IPS DF 6.9 (cell line): Measurements from ENCODE around the gene SUSD3.
"Not testable (repeated sequence)": the region's sequence is repeated elsewhere in the genome, so short reads cannot be mapped to it uniquely, and the experiment has no call there.

Experiments
- DNase-seq: peaks from one replicate; pipeline ENCODE4 v3.0.0-alpha.2; 2013; ENCODE audit warnings: low read depth, low spot score
- H3K27ac ChIP-seq: one replicate; pipeline ENCODE4 v1.5.1; 2013; ENCODE audit warnings: low read length, control low read depth
- H3K27me3 ChIP-seq: 2 replicates; pipeline ENCODE4 v1.6.1; 2013; ENCODE audit warnings: mild to moderate bottlenecking, low read length; ENCODE audit not compliant: control insufficient read depth, insufficient read depth
- H3K36me3 ChIP-seq: 2 replicates; pipeline ENCODE4 v1.6.1; 2013; ENCODE audit warnings: low read length; ENCODE audit not compliant: control insufficient read depth, insufficient read depth
- H3K4me1 ChIP-seq: 2 replicates; pipeline ENCODE4 v1.6.1; 2013; ENCODE audit warnings: low read length; ENCODE audit not compliant: control insufficient read depth, insufficient read depth
- H3K4me3 ChIP-seq: 2 replicates; pipeline ENCODE4 v1.5.1; 2013; ENCODE audit warnings: mild to moderate bottlenecking, low read length
- H3K9me3 ChIP-seq: 2 replicates; pipeline ENCODE4 v1.6.1; 2013; ENCODE audit warnings: low read length, inconsistent platforms; ENCODE audit not compliant: control insufficient read depth, insufficient read depth
- WGBS: extraction: QIAGEN DNeasy Blood & Tissue Kit; methylation state at CpG from one replicate; pipeline ENCODE4 v1.1.7; 2013; ENCODE audit warnings: mixed read lengths, missing lambda C conversion rate; ENCODE audit not compliant: insufficient read length, insufficient coverage; 5-methylcytosine and 5-hydroxymethylcytosine counted together

Gene SUSD3

GRCh38 chr9:93112116-93112863 lies 53.8 kb downstream of the SUSD3 start:
- Histone ChIP-seq H3K27ac (no peak overlapping the region), H3K36me3 (0 out of 2 replicates have a peak, but pooled peaks cover 2% of the 10 kb centered on the region), H3K9me3 (no peaks in the 10 kb centered on the region), H3K4me3 (no peak overlapping the region), H3K27me3 (no peaks in the 10 kb centered on the region), H3K4me1 (peaks cover 8% of the 10 kb centered on the region)
- DNase-seq = no peak
- WGBS = no CpG with 5 or more reads among the region's 15 CpGs

- no CpG with 5 or more reads among the region's 13 CpGs for WGBS
- DNase-seq = no peak
- Histone ChIP-seq H3K27ac (no peak overlapping the region), H3K4me1 (peaks cover 8% of the 10 kb centered on the region), H3K27me3 (no peaks in the 10 kb centered on the region), H3K36me3 (0 out of 2 replicates have a peak, but pooled peaks cover 2% of the 10 kb centered on the region), H3K9me3 (no peaks in the 10 kb centered on the region), H3K4me3 (no peak overlapping the region)
These were observed 54.4 kb downstream of the SUSD3 start for GRCh38 chr9:93112864-93113389.

GRCh38 chr9:93114169-93114983 lies 55.9 kb downstream of the SUSD3 start:
- DNase-seq = no peak
- Histone ChIP-seq H3K27me3 (no peaks in the 10 kb centered on the region), H3K27ac (no peak overlapping the region), H3K4me1 (peaks cover 8% of the 10 kb centered on the region), H3K4me3 (no peak overlapping the region), H3K9me3 (no peaks in the 10 kb centered on the region), H3K36me3 (0 out of 2 replicates have a peak, but pooled peaks cover 2% of the 10 kb centered on the region)
- no CpG with 5 or more reads among the region's 17 CpGs for WGBS

- DNase-seq = no peak
These were observed 56.5 kb downstream of the SUSD3 start for GRCh38 chr9:93114984-93115335.

GRCh38 chr9:93115486-93116071 lies 57.1 kb downstream of the SUSD3 start:
- Histone ChIP-seq H3K27ac (no peak overlapping the region), H3K4me1 (peaks cover 8% of the 10 kb centered on the region), H3K9me3 (no peaks in the 10 kb centered on the region), H3K27me3 (no peaks in the 10 kb centered on the region), H3K36me3 (0 out of 2 replicates have a peak, but pooled peaks cover 2% of the 10 kb centered on the region), H3K4me3 (no peak overlapping the region)
- 100% methylated on average over 3 of the region's 3 CpGs for WGBS
- DNase-seq = no peak

More at GRCh38 chr9:93114984-93115335, 56.5 kb downstream of the SUSD3 start:
- no peak overlapping the region for H3K4me3 ChIP-seq
- peaks cover 8% of the 10 kb centered on the region for H3K4me1 ChIP-seq
- H3K27ac ChIP-seq = no peak overlapping the region
- H3K9me3 ChIP-seq = no peaks in the 10 kb centered on the region
- H3K27me3 ChIP-seq = no peaks in the 10 kb centered on the region
- no CpG with 5 or more reads among the region's 5 CpGs for WGBS
- 0 out of 2 replicates have a peak, but pooled peaks cover 2% of the 10 kb centered on the region for H3K36me3 ChIP-seq

- H3K9me3 ChIP-seq = no peaks in the 10 kb centered on the region
- no peak for DNase-seq
- no CpG with 5 or more reads among the region's 17 CpGs for WGBS
- H3K27ac ChIP-seq = no peak overlapping the region
- H3K4me3 ChIP-seq = no peak overlapping the region
- no peaks in the 10 kb centered on the region for H3K27me3 ChIP-seq
- H3K4me1 ChIP-seq = peaks cover 8% of the 10 kb centered on the region
- 0 out of 2 replicates have a peak, but pooled peaks cover 2% of the 10 kb centered on the region for H3K36me3 ChIP-seq
These were observed 57.8 kb downstream of the SUSD3 start for GRCh38 chr9:93116072-93116961.

- not testable (repeated sequence) for H3K27ac ChIP-seq
These were observed 59.0 kb downstream of the SUSD3 start for GRCh38 chr9:93117521-93117920.

GRCh38 chr9:93117924-93118862 lies 59.7 kb downstream of the SUSD3 start:
- whole genome bisulfite sequencing = 100% methylated on average over 4 of the region's 12 CpGs
- Histone ChIP-seq H3K27ac (no peak overlapping the region), H3K9me3 (no peaks in the 10 kb centered on the region), H3K27me3 (no peaks in the 10 kb centered on the region), H3K4me3 (no peak overlapping the region), H3K36me3 (0 out of 2 replicates have a peak, but pooled peaks cover 2% of the 10 kb centered on the region), H3K4me1 (peaks cover 8% of the 10 kb centered on the region)
- DNase-seq = no peak

More at GRCh38 chr9:93117521-93117920, 59.0 kb downstream of the SUSD3 start:
- no CpG with 5 or more reads among the region's 9 CpGs for WGBS
- H3K4me1 ChIP-seq, DNase-seq, H3K4me3 ChIP-seq, H3K27me3 ChIP-seq, H3K36me3 ChIP-seq, H3K9me3 ChIP-seq: not testable (repeated sequence)
